ENCODE data around the gene CELF4.

Gene CELF4

DNA sequence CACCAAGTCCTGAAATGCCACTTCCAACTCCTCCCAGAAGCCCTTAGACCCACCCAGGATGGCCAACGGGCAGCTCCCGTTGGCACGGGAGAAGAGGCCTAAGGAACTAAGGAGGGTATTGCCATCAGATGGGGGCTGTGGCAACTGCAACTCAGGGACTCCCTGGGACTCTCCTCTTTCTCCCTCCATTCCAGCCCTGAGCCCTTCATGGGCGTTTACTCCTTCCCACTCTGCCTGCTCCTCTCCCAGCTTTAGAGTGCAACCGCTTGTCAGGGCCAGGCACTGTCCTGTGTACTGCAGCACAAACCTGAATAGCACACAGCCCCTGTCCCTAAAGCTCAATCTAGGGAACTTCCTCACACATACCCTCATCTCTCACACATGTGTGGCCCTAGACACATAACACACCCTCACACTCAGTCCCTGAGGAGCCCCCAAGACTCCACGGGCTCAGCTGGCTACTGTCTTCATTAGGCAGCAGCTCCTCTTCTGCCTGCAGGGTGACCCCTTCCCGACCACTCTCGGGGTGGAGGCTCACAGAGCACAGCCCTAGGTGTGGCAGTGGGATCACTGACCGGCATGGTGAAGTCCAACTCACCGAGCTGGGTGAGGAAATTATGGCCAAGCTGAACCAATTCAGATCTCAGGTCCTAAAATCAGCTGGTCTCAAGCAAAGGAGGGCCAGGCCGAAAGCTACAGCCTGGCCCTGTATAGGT lies 316.3 kb downstream of the CELF4 start:
- DNase-seq: no peak

DNA sequence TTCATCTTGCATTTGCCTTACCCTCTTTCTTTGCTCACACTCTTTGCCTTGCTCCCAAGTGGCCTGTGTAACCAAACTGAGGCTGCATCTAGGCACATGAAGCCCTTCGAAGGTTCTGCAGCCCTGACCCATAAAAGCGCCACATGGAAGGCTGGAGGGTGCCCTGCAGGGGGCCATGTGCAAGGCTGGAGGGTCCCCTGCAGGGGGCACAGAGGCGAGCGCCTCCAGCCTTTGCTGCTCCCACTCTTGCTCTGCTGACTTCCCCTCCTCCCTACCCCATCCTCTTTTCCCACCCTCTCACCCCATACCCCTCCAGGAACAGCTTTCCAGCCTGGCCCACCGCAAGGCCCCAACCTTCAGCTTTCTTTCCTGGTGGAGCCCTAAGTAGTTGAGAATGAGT lies 317.3 kb downstream of the CELF4 start:
- DNase-seq: no peak

DNA sequence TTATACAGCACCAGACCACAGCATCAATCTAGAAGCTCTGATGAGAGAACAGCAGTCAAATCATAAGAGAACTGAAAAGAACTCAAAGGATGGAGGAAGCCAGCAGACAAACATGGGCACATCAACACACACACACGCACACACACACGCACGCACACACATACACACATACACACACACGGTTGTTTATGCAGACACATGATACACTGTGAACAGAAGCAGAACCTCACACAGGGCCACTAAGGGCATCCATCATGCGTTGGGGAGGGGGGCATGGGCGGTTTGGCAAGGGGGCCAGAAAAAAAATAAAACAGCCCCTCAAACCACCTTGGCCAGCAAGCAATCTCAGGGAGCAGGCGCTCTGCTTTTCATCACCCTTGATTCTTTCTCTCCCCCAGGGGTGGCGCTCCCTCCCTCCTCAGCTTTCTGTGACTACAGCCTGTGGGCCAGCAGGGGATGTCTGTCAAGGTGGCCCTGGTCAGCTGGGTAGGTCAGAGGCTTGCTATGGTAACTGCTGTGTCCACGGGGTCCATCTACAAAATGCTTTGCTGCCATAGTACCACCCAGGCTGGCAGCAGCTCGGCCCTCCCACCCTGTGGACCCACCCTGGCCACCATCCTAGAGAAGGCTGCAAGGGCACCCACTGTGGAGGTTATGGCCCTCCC lies 318.0 kb downstream of the CELF4 start:
- DNase-seq: no peak

DNA sequence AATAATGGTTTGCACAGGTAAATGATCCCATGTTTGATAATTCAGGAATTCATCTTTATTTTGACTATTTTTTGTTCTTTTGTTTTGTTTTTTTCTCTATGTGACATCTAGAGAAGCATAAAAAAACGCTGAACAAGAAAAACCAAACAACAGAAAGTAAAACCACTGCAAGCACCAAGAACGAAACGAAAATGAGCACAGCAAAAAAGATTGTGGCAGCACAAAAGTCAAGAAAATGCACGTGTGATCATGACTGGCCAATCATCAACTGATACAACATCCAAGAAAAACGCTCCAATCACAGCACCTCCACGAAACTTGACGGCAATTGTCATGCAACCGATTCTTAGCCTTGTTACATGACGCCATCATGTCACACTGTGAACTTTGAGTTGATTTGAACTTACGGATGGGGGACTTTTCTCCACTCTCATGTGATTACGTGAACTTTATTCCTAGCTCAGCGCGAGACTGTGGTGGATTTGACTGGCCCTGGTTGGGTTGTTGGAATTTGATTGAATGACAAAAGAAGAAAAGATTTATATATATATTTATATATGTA lies 318.7 kb downstream of the CELF4 start:
- DNase-seq: no peak

DNA sequence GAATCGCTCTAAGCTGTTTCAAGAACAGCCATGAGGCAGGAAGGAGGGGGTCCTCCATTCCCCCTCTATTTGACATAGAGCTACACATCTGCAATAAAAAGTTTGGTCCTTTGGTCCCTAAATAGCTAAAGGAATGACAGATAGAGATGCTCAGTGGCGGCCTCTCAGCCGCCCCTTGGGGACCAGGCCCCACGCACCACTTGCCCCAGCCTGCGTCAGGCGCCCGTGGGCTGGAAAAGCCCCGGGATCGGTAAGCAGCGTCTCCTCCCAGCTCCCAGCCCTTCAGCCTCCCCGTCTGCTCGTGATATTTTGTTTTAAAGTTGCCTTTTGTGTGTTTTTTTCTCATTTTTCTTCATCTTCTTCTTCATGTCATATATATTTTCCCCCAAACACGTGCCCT lies 321.0 kb downstream of the CELF4 start:
- DNase-seq: no peak

DNA sequence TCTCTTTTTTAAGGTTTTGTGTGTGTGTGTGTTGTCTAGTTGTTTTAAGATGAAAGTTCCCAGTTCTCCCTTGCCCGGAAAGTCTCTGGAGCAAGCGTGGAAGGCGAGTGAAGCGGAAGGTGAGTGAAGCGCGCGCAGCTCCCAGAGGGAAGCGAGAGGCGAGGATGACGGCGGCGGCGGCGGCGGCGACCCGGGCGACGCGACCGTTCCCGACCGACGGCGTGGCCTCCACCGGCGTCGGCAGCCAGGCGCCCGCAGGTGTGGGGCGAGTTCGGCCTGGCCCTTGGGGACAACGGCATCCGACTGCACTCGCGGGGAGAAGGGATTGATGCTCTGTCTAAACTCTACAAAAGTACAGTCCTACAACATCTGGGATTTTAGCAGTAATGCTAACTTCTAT lies 321.9 kb downstream of the CELF4 start:
- DNase-seq: no peak

DNA sequence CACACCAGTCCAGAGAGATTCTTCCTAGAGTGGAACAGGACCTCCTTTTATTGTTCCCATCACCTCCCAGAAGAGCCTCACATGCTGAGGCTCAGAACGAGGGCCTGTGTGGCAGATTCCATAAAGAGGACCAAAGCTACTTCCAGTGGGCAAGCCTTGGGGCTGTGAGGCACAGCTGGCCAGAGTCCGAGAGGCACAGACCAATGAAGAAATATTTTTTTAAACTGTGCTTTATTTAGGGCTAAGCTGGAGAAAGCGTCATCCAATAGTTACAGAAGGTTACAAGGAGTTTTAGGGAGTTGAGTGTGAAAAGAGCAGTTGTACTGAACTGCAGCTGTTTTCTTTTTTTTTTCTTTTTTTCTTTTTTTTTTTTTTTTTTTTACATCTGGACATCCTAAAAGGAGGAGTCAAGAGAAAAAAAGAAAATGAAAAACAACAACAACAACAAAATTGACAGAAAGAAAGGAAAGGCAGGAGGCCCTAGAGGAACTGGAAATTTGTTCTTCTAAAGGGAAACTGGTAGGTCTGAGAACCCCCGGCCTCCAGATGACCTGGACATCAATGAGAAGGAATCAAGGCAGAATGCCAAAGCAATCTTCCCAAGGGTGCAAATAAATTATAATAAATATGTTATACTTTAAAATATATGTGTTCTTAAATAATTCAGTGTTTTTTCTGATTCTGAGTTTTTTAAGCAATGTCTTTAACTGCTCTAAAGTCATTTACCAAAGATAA lies 322.6 kb downstream of the CELF4 start:
- DNase-seq: no peak

DNA sequence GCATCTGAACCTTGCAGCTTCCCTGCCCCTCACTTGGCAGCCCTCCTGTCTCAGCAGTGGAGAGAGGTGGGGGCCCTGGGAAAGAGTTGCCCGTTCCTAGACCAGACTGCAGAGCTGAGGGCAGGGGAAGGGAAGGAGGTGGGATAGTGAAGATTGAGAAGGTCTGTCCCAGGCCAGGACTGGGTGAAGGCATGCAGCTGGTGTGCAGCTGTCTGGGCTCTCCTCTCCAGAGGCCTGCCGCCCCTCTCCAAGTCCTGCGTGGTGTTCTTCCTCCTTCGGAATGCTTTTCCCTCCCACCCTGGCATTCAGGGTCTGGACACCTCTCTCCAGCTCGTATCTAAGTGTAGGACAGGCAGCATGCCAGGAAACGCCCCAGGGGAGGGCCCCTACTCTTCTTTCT lies 323.5 kb downstream of the CELF4 start:
- DNase-seq: no peak

DNA sequence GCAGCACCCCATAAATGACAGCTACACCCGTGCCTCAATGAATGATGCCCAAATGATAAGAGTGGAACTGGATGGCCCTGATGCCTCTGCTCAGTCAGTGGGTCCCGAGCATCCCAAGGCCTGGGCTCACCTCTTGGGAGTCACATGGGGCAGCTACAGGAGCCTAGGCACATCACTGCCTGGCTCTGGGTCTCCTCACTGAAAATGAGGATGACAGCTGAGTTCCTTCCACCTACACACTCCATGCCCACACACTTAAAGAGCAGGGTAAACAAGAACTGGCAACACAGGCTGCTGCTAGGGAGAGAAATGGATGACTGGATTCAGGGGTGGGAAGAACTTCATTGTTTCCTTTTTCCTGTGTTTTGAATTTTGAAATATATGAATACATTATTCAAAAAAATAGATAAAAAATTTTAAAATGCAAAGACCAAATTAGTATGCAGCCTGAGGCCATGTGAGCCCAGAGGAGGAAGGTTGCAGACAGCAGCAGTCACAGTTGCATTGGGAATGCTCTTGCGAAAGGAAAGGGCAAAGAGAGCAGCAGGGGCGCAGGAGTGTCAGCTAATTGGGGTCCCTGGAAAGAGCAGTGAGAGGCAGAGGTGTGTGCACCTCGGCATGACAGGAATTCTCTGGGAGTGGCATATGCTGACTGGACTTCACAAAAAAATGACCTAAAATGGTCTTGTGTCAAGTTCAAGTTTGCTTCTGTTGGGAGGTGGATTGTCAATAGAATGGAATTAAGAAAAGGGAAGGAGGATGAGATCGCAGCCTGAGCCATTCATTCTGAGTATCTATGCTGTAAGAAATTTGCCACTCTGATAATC lies 327.1 kb downstream of the CELF4 start:
- no peak for DNase-seq

DNA sequence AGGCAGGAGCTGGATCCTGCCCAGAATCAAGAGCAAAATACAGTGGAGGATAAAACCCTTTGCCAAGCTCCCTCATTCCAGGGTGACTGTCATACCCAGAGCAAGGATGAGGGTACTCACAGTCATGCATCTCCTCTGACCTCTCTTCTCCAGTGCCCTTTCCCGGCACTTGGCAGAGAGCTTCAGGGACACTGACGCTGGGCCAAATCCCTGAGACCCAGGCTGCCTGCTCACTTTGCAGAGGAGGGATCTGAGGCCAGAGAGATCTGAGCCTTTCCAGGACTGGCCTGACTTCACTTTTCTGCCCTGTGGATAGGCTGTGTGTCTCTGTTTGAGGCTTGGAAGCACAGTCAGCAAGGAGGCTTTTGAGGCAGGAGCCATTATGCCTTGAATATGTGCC lies 330.0 kb downstream of the CELF4 start:
- DNase-seq: no peak

DNA sequence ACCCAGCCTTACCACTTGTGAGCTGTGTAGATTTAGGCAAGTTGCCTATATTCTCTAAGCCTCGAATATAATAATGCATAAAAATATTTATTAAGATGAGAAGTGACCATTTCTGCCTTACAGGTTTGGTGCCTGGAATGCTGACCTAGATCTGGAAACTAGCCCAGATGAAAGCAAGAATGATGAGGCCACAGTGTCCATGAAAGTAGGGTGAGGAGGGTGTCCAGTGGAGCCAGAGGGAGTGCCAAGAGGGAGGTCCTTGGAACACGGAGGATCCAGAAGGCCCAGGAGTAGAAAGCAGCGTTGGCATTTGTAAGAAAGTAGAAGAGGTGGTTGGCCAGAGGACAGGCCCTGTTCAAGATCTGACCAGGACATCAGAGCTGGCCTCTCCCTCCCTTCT lies 334.3 kb downstream of the CELF4 start:
- no peak for DNase-seq

DNA sequence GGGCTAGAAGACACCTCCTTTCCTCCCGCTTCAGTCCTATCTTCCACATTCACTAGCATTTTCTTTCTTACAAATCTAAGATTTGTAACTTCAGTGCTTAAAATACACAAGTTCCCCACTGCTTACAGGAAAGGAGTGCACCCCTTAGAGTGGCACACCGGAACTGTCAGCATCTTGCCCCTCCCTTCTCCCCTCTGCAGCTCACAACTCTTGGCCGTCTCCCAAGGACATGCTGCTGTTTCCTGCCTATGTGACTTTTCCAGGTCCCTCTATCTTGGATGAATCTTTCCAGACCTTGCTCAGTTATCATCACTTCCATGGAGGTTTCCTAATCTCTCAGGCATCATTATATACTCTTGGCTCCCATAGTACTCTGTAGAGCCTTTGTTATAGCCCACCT lies 334.8 kb downstream of the CELF4 start:
- DNase-seq: no peak

DNA sequence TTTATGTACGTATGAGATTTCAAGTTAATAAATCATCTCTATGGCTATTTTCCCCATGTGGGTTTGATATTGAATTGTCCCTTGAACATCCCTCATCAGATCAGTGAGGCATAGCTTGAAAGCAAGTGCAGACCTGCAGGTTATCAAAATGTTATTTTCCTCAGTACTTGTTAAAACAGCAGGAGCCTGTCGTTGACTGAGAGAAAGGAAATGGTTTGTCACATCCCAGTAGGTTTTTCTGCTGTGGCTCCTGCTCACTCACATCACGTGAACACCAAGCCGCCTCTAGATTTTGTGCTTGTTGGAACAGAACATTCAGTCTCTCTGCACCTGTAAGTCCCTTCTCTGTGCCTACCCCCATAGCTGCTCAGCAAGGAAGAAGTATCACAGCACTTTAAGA lies 340.3 kb downstream of the CELF4 start:
- no peak for DNase-seq

DNA sequence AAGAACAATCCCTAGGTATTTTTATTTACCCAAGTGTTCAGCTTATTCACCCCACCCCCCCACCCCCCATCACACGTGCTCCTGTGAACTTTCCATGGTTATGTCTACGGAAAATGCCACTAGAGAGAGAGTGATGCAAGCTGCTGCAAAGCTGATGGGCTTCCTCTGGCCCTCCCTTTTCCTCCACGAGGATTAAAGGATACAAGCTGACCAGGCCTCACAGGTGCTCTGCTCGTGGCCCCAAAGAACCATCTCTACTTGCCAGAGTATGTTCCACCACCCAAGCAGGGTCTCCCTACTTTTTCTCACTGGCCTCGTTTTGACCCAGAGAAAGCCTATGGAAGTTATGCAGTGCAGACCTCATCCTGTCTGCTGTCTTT lies 342.6 kb downstream of the CELF4 start:
- DNase-seq: no peak

DNA sequence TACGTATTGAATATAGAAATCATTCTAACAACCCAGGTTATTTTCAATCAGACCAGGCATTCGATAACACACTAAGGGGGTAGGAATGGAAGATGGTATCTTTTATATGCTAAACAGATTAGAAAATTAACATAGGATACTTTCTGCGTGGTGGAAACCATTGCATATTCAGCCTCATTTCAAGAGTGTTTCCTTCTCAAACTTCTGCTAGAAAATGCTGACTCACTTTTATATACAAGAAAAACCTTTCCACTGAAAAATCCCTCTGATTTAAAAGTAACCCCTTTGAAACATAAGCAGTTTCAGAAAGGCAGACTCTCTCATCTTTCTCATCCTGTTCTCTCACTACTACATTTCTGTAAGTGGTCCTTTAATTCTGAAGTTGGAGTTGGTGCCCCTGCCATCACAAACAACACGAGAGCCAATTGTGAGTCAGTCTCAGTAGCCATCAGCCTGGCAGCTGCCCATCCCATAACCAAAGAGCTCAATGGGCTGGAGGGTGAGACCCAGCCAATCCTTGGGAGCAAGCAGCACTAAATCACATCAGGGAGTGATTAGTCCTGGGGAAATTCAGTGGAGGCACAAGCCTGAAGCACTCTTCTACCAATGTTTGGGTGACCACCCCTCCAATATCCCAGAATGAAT lies 343.1 kb downstream of the CELF4 start:
- no peak for DNase-seq

DNA sequence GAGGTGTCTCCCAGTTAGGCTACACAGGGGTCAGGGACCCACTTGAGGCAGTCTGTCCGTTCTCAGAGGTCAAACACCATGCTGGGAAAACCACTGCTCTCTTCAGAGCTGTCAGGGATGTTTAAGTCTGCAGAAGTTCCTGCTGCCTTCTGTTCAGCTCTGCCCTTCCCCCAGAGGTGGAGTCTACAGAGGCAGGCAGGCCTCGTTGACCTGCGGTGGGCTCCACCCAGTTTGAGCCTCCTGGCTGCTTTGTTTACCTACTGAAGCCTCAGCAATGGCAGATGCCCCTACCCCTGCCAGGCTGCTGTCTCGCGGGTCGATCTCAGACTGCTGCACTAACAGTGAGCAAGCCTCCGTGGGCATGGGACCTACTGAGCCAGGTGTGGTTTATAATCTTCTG lies 346.3 kb downstream of the CELF4 start:
- DNase-seq: no peak

DNA sequence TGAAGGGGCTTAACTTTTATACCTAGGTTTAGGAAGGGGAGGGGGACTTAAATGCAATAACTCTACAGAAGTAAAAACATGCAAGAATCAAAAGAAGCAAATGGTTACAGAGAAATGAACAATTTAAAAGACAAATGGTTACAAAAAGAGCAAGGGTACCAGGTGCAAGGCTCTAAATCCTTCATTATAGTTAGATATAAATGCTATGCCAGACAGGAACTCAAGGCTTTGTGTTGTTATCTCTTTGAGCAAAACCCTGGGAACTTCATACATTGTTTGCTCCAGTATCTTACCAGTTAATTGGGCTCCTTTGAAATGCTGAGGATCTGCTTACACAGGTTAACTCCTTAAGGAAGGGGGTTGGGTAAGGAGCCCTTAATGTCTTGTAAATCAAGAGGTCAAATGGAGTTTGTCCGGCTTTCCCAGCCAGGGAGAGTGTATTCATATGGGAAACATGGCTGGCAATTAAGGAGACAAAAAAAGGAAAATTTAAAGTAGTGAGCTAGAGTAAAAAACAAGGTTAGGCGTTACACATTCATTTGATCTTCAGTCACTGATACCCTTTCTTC lies 347.5 kb downstream of the CELF4 start:
- no peak for DNase-seq

DNA sequence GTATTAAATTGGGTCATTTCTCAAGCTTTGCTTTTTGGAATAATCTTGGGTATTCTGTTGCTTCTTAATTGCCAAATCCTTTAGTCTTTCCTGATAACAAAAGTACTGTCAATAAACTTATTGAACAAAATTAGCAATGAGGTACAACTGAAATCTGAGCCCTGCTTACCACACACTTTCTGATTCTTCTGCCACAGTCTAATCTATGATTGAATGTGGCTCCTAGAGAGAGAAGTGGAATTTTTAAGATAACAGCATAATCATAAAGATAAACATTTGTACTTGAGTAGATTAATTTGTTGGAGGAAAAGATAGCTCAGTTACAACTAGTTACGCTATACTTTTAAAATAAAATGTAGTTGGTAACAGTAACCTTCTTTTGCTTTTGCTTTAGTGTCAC lies 354.8 kb downstream of the CELF4 start:
- no peak for DNase-seq

DNA sequence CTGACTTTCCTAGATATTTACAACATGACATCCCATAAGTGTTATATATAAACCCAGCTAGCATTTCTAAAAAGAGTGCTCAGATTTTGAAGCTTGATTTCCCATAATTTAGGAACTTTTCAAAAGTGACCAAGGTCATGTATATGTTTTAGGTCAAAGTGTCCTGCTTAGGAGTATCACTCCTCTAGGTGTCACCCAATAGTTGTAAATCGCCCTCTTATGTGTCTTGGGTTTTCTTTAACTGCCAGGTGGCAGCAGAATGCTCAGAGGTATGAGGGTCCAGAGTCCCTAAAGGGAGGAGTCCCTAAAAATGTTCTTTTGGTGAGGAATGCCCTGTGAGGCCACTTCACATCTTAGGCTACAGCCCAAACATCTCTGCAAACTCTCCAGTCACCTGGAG lies 358.3 kb downstream of the CELF4 start:
- no peak for DNase-seq

DNA sequence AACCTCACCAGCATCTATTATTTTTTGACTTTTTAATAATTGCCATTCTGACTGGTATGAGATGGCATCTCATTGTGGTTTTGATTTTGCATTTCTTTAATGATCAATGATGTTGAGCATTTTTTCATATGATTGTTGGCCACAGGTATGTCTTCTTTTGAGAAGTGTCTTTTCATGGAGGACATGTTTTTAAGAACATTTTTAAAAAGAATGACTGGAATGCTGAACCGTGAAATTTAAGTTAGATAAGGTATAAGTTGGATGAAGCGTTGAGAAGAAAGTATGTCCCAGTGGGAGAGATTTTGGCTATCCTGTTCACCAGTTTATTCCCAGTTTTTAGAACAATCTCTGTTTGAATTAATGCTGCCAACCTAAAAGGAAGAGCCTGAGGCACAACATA lies 365.9 kb downstream of the CELF4 start:
- no peak for DNase-seq
